ENCODE measurements around the gene ZSWIM5. TPM values are rescaled to one million over a fixed set of nuclear protein-coding genes. Genes with fewer than 3 reads are reported as not detected.
"Not testable (repeated sequence)": the region's sequence is repeated elsewhere in the genome, so short reads cannot be mapped to it uniquely, and the experiment has no call there.

The ZSWIM5 gene
- total RNA-seq, 1 donor: 4.7 TPM

DNA sequence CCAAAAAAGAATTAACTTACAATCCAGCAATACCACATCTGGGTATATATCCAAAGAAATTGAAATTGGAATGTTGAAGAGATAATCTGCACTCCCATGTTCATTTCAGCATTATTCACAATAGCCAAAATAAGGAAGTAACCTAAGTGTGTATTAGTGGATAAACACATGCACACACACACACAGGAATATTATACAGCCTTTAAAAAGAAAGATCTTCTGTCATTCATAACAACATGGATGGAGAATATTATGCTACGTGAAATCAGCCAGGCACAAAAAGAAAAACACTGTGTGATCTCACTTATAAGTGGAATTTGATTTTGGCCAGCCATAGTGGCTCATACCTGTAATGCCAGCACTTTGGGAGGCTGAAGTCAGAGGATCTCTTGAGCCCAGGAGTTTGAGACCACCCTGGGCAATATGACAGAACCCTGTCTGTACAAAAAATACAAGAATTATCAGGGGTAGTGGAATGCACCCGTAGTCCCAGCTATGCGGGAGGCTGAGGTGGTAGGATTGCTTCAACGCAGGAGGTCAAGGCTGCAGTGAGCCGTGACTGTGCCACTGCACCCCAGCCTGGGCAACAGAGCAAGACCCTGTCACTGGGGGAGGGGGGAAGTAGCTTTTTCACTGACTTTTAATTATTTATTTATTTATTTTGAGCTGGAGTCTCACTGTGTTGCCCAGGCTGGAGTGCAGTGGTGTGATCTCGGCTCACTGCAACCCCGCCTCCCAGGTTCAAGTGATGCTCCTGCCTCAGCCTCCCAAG is 210.8 kb downstream of the ZSWIM5 start:
- H3K4me3 ChIP-seq (ENCODE audit: low read depth, low read length): no peak overlapping the region
- TF ChIP-seq, protein P1, sequence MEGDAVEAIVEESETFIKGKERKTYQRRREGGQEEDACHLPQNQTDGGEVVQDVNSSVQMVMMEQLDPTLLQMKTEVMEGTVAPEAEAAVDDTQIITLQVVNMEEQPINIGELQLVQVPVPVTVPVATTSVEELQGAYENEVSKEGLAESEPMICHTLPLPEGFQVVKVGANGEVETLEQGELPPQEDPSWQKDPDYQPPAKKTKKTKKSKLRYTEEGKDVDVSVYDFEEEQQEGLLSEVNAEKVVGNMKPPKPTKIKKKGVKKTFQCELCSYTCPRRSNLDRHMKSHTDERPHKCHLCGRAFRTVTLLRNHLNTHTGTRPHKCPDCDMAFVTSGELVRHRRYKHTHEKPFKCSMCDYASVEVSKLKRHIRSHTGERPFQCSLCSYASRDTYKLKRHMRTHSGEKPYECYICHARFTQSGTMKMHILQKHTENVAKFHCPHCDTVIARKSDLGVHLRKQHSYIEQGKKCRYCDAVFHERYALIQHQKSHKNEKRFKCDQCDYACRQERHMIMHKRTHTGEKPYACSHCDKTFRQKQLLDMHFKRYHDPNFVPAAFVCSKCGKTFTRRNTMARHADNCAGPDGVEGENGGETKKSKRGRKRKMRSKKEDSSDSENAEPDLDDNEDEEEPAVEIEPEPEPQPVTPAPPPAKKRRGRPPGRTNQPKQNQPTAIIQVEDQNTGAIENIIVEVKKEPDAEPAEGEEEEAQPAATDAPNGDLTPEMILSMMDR (IDR thresholded peaks at IDR 0.05; ENCODE audit: insufficient read depth, low read length): no peak
- no peak for DNase-seq (ENCODE audit: low read depth)

DNA sequence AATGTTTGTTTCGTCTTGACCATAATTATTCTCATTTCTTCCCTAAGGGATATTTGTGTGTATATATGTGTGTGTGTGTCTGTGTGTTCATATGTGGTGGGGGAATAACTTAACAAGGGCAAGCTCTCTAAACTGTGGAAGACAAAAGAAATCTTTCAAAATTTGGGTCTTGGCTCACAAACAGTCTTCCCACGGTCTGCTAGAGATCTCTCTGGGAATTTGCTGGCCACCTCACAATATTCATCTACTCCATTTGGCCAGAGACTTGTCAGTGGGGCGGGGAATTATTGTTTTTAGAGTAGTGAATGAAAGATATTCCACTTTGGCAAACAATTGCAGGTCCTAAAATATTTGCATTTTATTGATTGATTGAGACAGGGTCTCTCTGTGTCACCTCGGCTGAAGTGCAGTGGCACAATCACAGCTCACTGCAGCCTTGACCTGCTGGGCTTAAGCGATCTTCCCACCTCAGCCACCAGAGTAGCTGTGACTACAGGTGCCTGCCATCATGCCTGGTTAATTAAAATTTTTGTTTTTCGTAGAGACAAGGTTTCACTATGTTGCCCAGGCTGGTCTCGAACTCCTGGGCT is 212.0 kb downstream of the ZSWIM5 start:
- TF ChIP-seq, protein P1 (IDR thresholded peaks at IDR 0.05; ENCODE audit: insufficient read depth, low read length): no peak

GRCh38 chr1:44988531-44989156 is 217.8 kb downstream of the ZSWIM5 start:
- TF ChIP-seq, protein P1 (IDR thresholded peaks at IDR 0.05; ENCODE audit: insufficient read depth, low read length): no peak
- no peak for DNase-seq (ENCODE audit: low read depth)
- no peak overlapping the region for H3K4me3 ChIP-seq (ENCODE audit: low read depth, low read length)

More for the DNA sequence above, 212.0 kb downstream of the ZSWIM5 start:
- H3K4me3 ChIP-seq (ENCODE audit: low read depth, low read length): no peak overlapping the region
- DNase-seq (ENCODE audit: low read depth): peak; percentile 14

DNA sequence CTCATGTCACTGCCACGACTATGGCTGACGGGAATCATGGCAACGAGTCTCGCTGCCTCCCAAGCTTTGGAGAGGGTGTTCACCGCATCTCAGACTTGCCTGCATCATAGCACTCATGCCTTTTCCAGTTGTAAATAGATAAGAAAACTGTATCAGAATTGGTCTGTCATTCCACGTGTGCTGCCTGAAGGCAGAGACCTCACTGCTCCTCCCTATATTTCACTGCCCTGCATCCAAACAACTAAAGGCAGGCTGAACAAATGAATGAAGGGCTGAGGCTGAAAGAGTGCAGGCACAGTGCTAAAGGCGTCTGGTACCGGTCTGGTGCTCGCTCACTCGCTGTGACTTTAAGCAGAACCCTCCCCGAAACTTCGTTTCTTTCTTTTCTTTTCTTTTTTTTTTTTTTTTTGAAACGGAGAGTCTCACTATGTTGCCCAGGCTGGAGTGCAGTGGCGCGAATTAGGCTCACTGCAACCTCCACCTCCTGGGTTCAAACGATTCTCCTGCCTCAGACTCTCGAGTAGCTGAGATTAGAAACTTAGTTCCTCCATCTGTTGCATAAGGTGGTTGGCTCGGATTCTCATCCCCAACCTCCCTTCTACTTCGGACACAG is 220.6 kb downstream of the ZSWIM5 start:
- DNase-seq (ENCODE audit: low read depth): peak; percentile 72
- H3K4me3 ChIP-seq (ENCODE audit: low read depth, low read length): peak overlapping the region; percentile 99
- TF ChIP-seq, protein P1 (IDR thresholded peaks at IDR 0.05; ENCODE audit: insufficient read depth, low read length): no peak

DNA sequence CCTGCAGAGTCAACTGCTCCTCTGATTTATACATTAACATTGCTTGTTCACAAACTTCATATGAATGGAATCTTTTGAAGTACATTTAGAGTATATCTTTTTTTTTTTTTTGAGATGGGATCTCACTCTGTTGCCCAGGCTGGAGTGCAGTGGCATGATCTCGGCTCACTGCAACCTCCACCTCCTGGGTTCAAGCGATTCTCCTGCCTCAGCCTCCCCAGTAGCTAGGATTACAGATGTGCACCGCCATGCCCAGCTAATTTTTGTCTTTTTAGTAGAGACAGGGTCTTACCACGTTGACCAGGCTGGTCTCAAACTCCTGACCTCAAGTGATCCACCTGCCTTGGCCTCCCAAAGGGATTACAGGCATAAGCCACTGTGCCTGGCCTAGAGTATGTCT is 229.0 kb downstream of the ZSWIM5 start:
- H3K4me3 ChIP-seq (ENCODE audit: low read depth, low read length); DNase-seq (ENCODE audit: low read depth): not testable (repeated sequence)

DNA sequence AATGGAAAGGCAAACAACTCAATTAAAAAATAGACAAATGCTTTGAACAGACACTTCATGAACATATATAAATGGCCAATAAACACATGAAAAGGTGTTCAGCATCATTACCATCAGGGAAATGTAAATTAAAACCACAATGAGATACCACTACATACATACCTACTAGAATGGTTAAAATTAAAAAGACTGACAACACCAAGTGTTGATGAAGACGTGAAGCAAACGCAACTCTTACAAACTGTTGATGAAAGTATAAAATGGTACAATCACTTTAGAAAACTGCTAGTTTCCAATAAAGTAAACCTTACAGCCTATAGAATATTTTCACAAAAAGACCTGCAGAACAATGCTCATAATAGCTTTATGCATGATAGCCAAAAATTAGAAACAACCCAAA is 230.2 kb downstream of the ZSWIM5 start:
- TF ChIP-seq, protein P1 (IDR thresholded peaks at IDR 0.05; ENCODE audit: insufficient read depth, low read length): no peak
- no peak overlapping the region for H3K4me3 ChIP-seq (ENCODE audit: low read depth, low read length)
- no peak for DNase-seq (ENCODE audit: low read depth)

DNA sequence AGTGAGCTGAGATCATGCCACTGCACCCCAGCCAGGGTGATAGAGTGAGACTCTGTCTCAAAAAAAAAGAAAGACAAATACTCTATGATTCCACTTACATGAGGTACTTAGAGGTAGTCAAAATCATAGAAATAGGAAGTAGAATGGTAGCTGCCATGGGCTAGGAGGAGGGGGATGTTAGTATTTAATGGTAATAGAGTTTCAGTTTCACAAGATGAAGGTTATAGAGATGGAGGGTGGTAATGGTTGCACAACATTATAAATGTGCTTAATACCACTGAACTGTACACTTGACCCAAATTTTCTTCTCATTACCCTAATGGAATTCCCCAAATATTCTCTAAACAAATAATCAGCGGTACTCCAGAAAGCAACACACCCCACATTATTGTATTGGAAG is 232.8 kb downstream of the ZSWIM5 start:
- H3K4me3 ChIP-seq (ENCODE audit: low read depth, low read length): no peak overlapping the region
- DNase-seq (ENCODE audit: low read depth): no peak
- TF ChIP-seq, protein P1 (IDR thresholded peaks at IDR 0.05; ENCODE audit: insufficient read depth, low read length): no peak
